Natural killer cell (primary cell): ENCODE results near the gene MTARC2. TPM values are rescaled to one million over a fixed set of nuclear protein-coding genes. Genes with fewer than 3 reads are reported as not detected.

ENCODE experiments used
- ATAC-seq, 3 donors: fragments of 150-1000 bp in 2 of 3; fragments of 200-7000 bp in 1 of 3; cut with Tn5 transposase; 1 replicate in 1 of 3; 2 replicates in 2 of 3; pipeline ENCODE4 v1.10.0; 2021; ENCODE audit warnings: mild to moderate bottlenecking in 2 of 3, moderate library complexity in 2 of 3
- DNase-seq, 2 donors: peaks; one replicate each; pipeline versions ENCODE4 v3.0.0 to v3.0.0-alpha.2; 2013 to 2021; ENCODE audit warnings: mixed read lengths in 1 of 2
- H3K27ac ChIP-seq: one replicate; pipeline ENCODE4 v1.5.1; 2013; ENCODE audit warnings: mild to moderate bottlenecking, low read length
- H3K27me3 ChIP-seq: one replicate; pipeline ENCODE4 v1.6.1; 2013; ENCODE audit warnings: low read length; ENCODE audit not compliant: control insufficient read depth, insufficient read depth
- H3K36me3 ChIP-seq: one replicate; pipeline ENCODE4 v1.6.1; 2013; ENCODE audit warnings: low read length; ENCODE audit not compliant: control insufficient read depth, insufficient read depth
- H3K4me1 ChIP-seq: one replicate; pipeline ENCODE4 v1.6.1; 2013; ENCODE audit warnings: low read length; ENCODE audit not compliant: control insufficient read depth, insufficient read depth
- H3K4me3 ChIP-seq: one replicate; pipeline ENCODE4 v1.5.1; 2013; ENCODE audit warnings: low read length
- H3K9me3 ChIP-seq: one replicate; pipeline ENCODE4 v1.6.1; 2013; ENCODE audit warnings: low read length; ENCODE audit not compliant: control insufficient read depth, insufficient read depth
- H3K27ac Mint-ChIP-seq, 2 donors: one replicate each; pipeline ENCODE4 v1.8.0; 2022; ENCODE audit warnings: mild to moderate bottlenecking in 2 of 2, mixed read lengths in 2 of 2, moderate library complexity in 1 of 2
- H3K27me3 Mint-ChIP-seq, 2 donors: one replicate each; pipeline ENCODE4 v1.8.0; 2022; ENCODE audit warnings: low read depth in 2 of 2, mixed read lengths in 2 of 2
- H3K36me3 Mint-ChIP-seq: one replicate; pipeline ENCODE4 v1.8.0; 2022; ENCODE audit warnings: mixed read lengths
- H3K4me1 Mint-ChIP-seq, 2 donors: one replicate each; pipeline ENCODE4 v1.8.0; 2022; ENCODE audit warnings: mixed read lengths in 2 of 2
- H3K4me3 Mint-ChIP-seq: one replicate; pipeline ENCODE4 v1.8.0; 2022; ENCODE audit warnings: mild to moderate bottlenecking, moderate library complexity, mixed read lengths
- H3K9me3 Mint-ChIP-seq, 2 donors: one replicate each; pipeline ENCODE4 v1.8.0; 2022; ENCODE audit warnings: mixed read lengths in 2 of 2
- WGBS: methylation state at CpG from one replicate; pipeline ENCODE4 v1.1.7; 2013; ENCODE audit warnings: missing lambda C conversion rate; ENCODE audit not compliant: insufficient coverage; 5-methylcytosine and 5-hydroxymethylcytosine counted together
- intact Hi-C: fragments of 100-400 bp; cut with micrococcal nuclease; formaldehyde crosslinking; loops from one replicate; pipeline ENCODE4 v1.14.2; 2022
- total RNA-seq, 4 donors: library from RNA; stranded (reverse); fragments of 120-200 nt in 1 of 4; gene quantifications; one replicate each; pipeline versions ENCODE4 v1.2.3 to v1.2.4, GENCODE V29; 2013 to 2022
- TF ChIP-seq, protein P1 (sequence below): fragments of 200-600 bp; IDR thresholded peaks from one replicate; pipeline ENCODE4 v1.8.0; 2022; ENCODE audit warnings: antibody characterized with exemption

The MTARC2 gene
- total RNA-seq, 3 donors from 2014 or later (not counting 1 experiment from before 2014, with no cell fraction given), result 0.33 to 1.7 (median 0.45) TPM

DNA sequence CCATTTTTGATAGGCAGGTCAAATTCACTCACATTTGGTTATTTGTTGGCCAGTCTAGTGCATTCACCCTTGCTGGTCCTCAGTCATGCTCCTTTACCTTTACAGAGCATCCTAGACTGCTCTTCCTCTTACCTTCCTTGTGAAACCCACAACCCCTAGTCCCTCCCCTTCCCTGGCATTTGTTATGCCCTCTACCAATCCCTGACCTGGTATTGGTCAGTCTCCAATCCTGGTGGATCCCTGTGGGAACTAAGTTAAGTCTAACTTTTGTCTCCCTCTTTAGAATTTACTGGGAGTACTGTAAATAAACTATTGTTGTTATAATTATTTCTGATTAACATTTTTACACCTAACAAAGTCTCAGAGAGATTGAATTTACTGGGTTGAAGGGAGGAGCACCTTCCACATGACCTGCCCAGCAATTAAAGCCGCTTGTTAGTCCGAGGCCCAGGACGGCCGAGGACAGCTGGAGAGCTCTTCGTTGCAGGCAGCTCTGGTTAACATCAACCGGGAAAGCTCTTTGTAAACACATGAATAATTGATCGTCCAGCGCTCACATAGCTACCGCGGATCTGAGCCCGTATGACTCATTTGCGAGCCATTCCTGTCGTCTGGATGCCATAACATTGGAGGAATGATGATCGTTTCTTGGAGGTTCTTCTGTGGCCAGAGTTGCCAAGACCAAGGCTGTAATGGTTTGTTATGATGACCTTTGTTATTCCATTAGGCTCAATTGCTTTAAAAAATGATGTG lies 70.5 kb downstream of the MTARC2 start:
- Mint-ChIP-seq H3K27me3 (peaks cover 5 to 19% of the 10 kb centered on the region in 2 donors), H3K27ac (no peak overlapping the region), H3K4me1 (no peaks in the 10 kb centered on the region), H3K4me3 (no peak overlapping the region), H3K36me3 (no peaks in the 10 kb centered on the region), H3K9me3 (no peaks in the 10 kb centered on the region)
- no peaks in the 10 kb centered on the region for H3K36me3 ChIP-seq
- DNase-seq (no peak), ATAC-seq (no peak)
- no peaks in the 10 kb centered on the region for H3K27me3 ChIP-seq
- TF ChIP-seq, protein P1, sequence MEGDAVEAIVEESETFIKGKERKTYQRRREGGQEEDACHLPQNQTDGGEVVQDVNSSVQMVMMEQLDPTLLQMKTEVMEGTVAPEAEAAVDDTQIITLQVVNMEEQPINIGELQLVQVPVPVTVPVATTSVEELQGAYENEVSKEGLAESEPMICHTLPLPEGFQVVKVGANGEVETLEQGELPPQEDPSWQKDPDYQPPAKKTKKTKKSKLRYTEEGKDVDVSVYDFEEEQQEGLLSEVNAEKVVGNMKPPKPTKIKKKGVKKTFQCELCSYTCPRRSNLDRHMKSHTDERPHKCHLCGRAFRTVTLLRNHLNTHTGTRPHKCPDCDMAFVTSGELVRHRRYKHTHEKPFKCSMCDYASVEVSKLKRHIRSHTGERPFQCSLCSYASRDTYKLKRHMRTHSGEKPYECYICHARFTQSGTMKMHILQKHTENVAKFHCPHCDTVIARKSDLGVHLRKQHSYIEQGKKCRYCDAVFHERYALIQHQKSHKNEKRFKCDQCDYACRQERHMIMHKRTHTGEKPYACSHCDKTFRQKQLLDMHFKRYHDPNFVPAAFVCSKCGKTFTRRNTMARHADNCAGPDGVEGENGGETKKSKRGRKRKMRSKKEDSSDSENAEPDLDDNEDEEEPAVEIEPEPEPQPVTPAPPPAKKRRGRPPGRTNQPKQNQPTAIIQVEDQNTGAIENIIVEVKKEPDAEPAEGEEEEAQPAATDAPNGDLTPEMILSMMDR, result no peak
- H3K27ac ChIP-seq, result no peak overlapping the region
- intact Hi-C loops, result loop anchor here (10.0 kb wide), 1 partner anchor 386 kb away; no protein-coding TSS in a partner anchor
- no peaks in the 10 kb centered on the region for H3K4me1 ChIP-seq
- no peaks in the 10 kb centered on the region for H3K9me3 ChIP-seq
- H3K4me3 ChIP-seq, result no peak overlapping the region
- 84% methylated on average over 14 of the region's 14 CpGs for WGBS

DNA sequence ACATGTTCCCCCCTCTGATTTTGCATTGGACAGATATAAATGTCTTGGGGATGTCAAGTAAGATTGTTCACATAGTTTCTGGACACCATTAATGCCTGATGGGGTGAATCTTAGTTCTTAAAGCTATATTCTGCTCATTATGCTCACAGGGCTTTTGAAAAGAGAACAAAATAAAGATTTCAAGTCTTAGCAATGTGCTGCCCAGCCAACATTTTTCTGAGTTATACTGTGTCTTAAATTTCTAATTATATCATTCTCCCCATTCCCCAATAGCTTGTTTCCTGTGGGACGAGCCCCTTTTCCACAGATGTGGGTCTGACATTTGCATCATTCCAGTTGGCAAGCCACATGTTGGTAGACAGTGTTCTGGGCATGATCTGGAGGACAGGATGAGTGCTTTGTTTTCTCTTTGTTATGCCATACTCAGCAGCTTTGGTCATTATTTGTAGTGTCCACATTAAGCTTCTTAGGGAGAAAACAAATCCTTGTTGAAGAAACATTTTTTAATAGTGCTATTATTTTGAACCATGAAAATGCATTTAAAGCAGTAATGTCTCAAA lies 71.4 kb downstream of the MTARC2 start:
- no peak overlapping the region for H3K4me3 ChIP-seq
- TF ChIP-seq, protein P1, result no peak
- Mint-ChIP-seq H3K36me3 (no peaks in the 10 kb centered on the region), H3K9me3 (no peaks in the 10 kb centered on the region), H3K27ac (no peak overlapping the region), H3K27me3 (peaks cover 8 to 15% of the 10 kb centered on the region in 2 donors), H3K4me3 (no peak overlapping the region), H3K4me1 (no peaks in the 10 kb centered on the region)
- intact Hi-C loops, result loop anchor here (10.0 kb wide), 1 partner anchor 385 kb away; no protein-coding TSS in a partner anchor
- H3K36me3 ChIP-seq, result no peaks in the 10 kb centered on the region
- H3K27ac ChIP-seq, result no peak overlapping the region
- no peaks in the 10 kb centered on the region for H3K27me3 ChIP-seq
- WGBS, result 78% methylated on average over 1 of the region's 1 CpG
- DNase-seq, result no peak
- ATAC-seq, result no peak
- no peaks in the 10 kb centered on the region for H3K4me1 ChIP-seq
- no peaks in the 10 kb centered on the region for H3K9me3 ChIP-seq

DNA sequence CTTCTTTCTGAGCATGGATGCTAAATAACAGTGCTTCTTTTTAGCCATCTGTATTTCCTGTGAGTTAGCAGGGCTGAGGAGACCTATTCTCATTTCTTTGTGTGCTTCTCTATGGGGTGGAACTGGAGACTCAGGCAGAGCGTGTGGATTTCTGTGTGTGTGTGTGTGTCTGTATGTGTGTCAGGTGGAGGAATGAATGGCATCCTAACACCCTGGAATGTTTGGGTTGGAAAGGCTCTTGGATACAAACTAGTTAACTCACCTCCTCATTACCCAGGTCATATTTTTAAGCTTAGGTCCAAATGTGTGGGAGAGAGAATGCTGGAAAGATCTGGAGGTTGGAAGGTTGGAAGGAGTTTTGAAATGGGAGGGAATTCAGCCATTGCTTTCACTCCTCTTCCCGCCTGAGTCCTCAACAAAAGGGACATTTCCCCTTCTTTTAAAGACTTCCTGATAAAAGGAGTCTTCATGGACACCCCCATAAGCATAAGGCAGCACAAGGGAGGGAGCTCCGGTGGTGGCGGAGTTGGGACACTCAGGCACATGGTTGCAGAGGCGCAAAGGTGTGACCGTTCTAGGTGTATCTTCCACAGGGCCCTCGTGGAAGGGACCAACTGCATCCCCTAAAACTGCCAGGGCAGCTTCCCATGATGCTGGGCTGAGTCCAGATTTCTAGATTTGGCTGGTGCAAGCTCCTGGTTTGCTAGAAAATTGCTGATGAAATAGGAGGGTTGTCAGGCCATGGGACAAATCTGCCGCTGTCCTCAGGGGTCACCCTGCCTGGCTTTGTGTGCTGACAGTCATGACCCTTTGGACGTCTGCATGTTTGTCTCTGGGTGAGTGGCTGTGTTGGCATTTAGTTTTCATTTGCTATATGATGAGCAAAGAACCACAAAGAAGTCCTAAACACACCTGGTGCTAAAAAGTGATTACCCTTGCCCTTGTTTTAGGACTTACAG lies 76.2 kb downstream of the MTARC2 start:
- H3K9me3 Mint-ChIP-seq, result no peaks in the 10 kb centered on the region
- H3K36me3 Mint-ChIP-seq, result no peaks in the 10 kb centered on the region
- intact Hi-C loops, result no loop called here
- Histone ChIP-seq H3K9me3 (no peaks in the 10 kb centered on the region), H3K4me1 (no peaks in the 10 kb centered on the region), H3K27ac (no peak overlapping the region), H3K4me3 (no peak overlapping the region), H3K27me3 (no peaks in the 10 kb centered on the region), H3K36me3 (no peaks in the 10 kb centered on the region)
- peaks cover 8 to 28% of the 10 kb centered on the region in 2 donors for H3K27me3 Mint-ChIP-seq
- ATAC-seq (no peak), DNase-seq (no peak)
- TF ChIP-seq, protein P1, result no peak
- H3K4me3 Mint-ChIP-seq, result no peak overlapping the region
- H3K27ac Mint-ChIP-seq, result no peak overlapping the region
- H3K4me1 Mint-ChIP-seq, result no peaks in the 10 kb centered on the region
- WGBS, result 90% methylated on average over 9 of the region's 9 CpGs
